WTC11 (cell line): ENCODE measurements around the gene CBFA2T2. TPM values are rescaled to one million over a fixed set of nuclear protein-coding genes. Genes with fewer than 3 reads are reported as not detected.

Source experiments
- ATAC-seq: fragments of 200-7000 bp; cut with Tn5 transposase; 2 replicates; pipeline ENCODE4 v1.10.0; 2021; ENCODE audit warnings: mild to moderate bottlenecking, moderate library complexity
- CTCF ChIA-PET: fragments of 300-600 bp; sonication (Branson Sonifier 250); formaldehyde crosslinking; loops from one replicate; lab custom pipeline; 2021; ENCODE audit warnings: antibody characterized with exemption; lab: Charles Lee
- POLR2A ChIA-PET: fragments of 350-600 bp; sonication (Branson Sonifier 250); formaldehyde crosslinking; loops from one replicate; lab custom pipeline; 2021; ENCODE audit warnings: antibody characterized with exemption; lab: Charles Lee
- DNase-seq: peaks from one replicate; pipeline ENCODE4 v3.0.0; 2021; ENCODE audit warnings: low spot score
- H3K27ac Mint-ChIP-seq: 2 replicates; pipeline ENCODE4 v1.8.0; 2021; ENCODE audit warnings: mixed read lengths
- H3K27me3 Mint-ChIP-seq: 2 replicates; pipeline ENCODE4 v1.8.0; 2021; ENCODE audit warnings: low read depth, mild to moderate bottlenecking, moderate library complexity, mixed read lengths
- H3K36me3 Mint-ChIP-seq: 2 replicates; pipeline ENCODE4 v1.8.0; 2021; ENCODE audit warnings: mixed read lengths
- H3K4me1 Mint-ChIP-seq: 2 replicates; pipeline ENCODE4 v1.8.0; 2022; ENCODE audit warnings: mixed read lengths
- H3K4me3 Mint-ChIP-seq: 2 replicates; pipeline ENCODE4 v1.8.0; 2021; ENCODE audit warnings: mild to moderate bottlenecking, moderate library complexity, mixed read lengths
- H3K9me3 Mint-ChIP-seq: 2 replicates; pipeline ENCODE4 v1.8.0; 2021; ENCODE audit warnings: mixed read lengths
- ARID4B ChIP-seq: sonication (generic); formaldehyde crosslinking; IDR thresholded peaks from 2 replicates; pipeline ENCODE4 v1.8.0; 2023; ENCODE audit warnings: missing genetic modification reagents, mild to moderate bottlenecking, borderline replicate concordance
- ATF3 ChIP-seq: sonication (generic); formaldehyde crosslinking; conservative IDR thresholded peaks from 2 replicates; pipeline ENCODE4 v1.8.1; 2022; ENCODE audit warnings: mild to moderate bottlenecking, missing genetic modification reagents
- CTCF ChIP-seq: fragments of 200-600 bp; IDR thresholded peaks from 2 replicates; pipeline ENCODE4 v1.8.0; 2022; ENCODE audit warnings: antibody characterized with exemption
- ETV6 ChIP-seq: sonication (generic); formaldehyde crosslinking; IDR thresholded peaks from 2 replicates; pipeline ENCODE4 v1.8.1; 2022; ENCODE audit warnings: mild to moderate bottlenecking, missing genetic modification reagents
- GTF2I ChIP-seq: fragments of 250-450 bp; sonication (Bioruptor Pico); conservative IDR thresholded peaks from 2 replicates; pipeline ENCODE4 v1.4.0; 2021; ENCODE audit warnings: mild to moderate bottlenecking
- IRF1 ChIP-seq: sonication (generic); formaldehyde crosslinking; IDR thresholded peaks from 2 replicates; pipeline ENCODE4 v1.8.0; 2023; ENCODE audit warnings: missing genetic modification reagents
- PRDM15 ChIP-seq: sonication (generic); formaldehyde crosslinking; IDR thresholded peaks from 2 replicates; pipeline ENCODE4 v1.8.0; 2022; ENCODE audit warnings: missing genetic modification reagents
- PREB ChIP-seq: sonication (generic); formaldehyde crosslinking; IDR thresholded peaks from 2 replicates; pipeline ENCODE4 v1.8.1; 2022; ENCODE audit warnings: mild to moderate bottlenecking, missing genetic modification reagents, moderate library complexity, borderline replicate concordance
- SOX15 ChIP-seq: fragments of 250-450 bp; sonication (Bioruptor Pico); IDR thresholded peaks from 2 replicates; pipeline ENCODE4 v1.9.0; 2021; ENCODE audit warnings: mild to moderate bottlenecking
- ZNF281 ChIP-seq: sonication (generic); formaldehyde crosslinking; IDR thresholded peaks from 2 replicates; pipeline ENCODE4 v1.8.0; 2023; ENCODE audit warnings: mild to moderate bottlenecking, missing genetic modification reagents
- ZNF512 ChIP-seq: sonication (generic); formaldehyde crosslinking; IDR thresholded peaks from 2 replicates; pipeline ENCODE4 v1.8.1; 2022; ENCODE audit warnings: missing genetic modification reagents, borderline replicate concordance
- ZNF532 ChIP-seq: fragments of 250-450 bp; sonication (Bioruptor Pico); IDR thresholded peaks from 2 replicates; pipeline ENCODE4 v1.9.0; 2021; ENCODE audit warnings: mild to moderate bottlenecking, borderline replicate concordance
- total RNA-seq: library from RNA; stranded (reverse); gene quantifications from 3 replicates; pipeline ENCODE4 v1.2.3, GENCODE V29; 2021

The CBFA2T2 gene
- total RNA-seq, 1 experiment from 2014 or later, result 22.1 TPM

- no peak for TF ChIP-seq ARID4B (CRISPR knock-in tag)
- no peak for TF ChIP-seq GTF2I (CRISPR knock-in tag)
- no peak for TF ChIP-seq CTCF
- TF ChIP-seq SOX15 (CRISPR knock-in tag), result no peak
- no peak for TF ChIP-seq ZNF512
Observed at GRCh38 chr20:33609504-33609903, 119.6 kb downstream of the CBFA2T2 start (continued).

GRCh38 chr20:33611106-33611505, 121.2 kb downstream of the CBFA2T2 start:
- Mint-ChIP-seq H3K27me3 (no peaks in the 10 kb centered on the region), H3K4me3 (no peak overlapping the region), H3K4me1 (no peaks in the 10 kb centered on the region), H3K36me3 (peaks cover 6% of the 10 kb centered on the region), H3K9me3 (no peaks in the 10 kb centered on the region), H3K27ac (no peak overlapping the region)
- ChIA-PET POLR2A (no interaction called here), CTCF (no interaction called here)
- ATAC-seq, result no peak
- no peak for DNase-seq
- no peak for TF ChIP-seq IRF1 (CRISPR knock-in tag)
- TF ChIP-seq PRDM15, result no peak
- TF ChIP-seq ZNF281 (CRISPR knock-in tag), result no peak
- no peak for TF ChIP-seq ETV6 (CRISPR knock-in tag)
- no peak for TF ChIP-seq ATF3
- TF ChIP-seq ZNF532 (CRISPR knock-in tag), result no peak
- TF ChIP-seq PREB (CRISPR knock-in tag), result no peak
